HepG2 (cell line): ENCODE results near the gene GRIN2D. TPM values are rescaled to one million over a fixed set of nuclear protein-coding genes. Genes with fewer than 3 reads are reported as not detected.

ENCODE experiments used
- CAMTA2 ChIP-seq: sonication (generic); formaldehyde crosslinking; IDR thresholded peaks from 2 replicates; pipeline ENCODE4 v1.4.0; 2020; ENCODE audit warnings: mild to moderate bottlenecking, missing genetic modification reagents, borderline replicate concordance
- E2F2 ChIP-seq: sonication (generic); formaldehyde crosslinking; IDR thresholded peaks from 2 replicates; pipeline ENCODE4 v1.4.0; 2020; ENCODE audit warnings: missing genetic modification reagents, borderline replicate concordance
- MIER2 ChIP-seq: IDR thresholded peaks from 2 replicates; pipeline ENCODE4 v1.6.1; 2016; ENCODE audit warnings: missing biosample characterization, missing genetic modification reagents
- POLR2AphosphoS2 ChIP-seq: IDR thresholded peaks from 2 replicates; pipeline ENCODE4 v1.6.1; 2011; ENCODE audit warnings: low read depth, low read length, improper control_type of control experiment
- RXRA ChIP-seq: sonication (generic); formaldehyde crosslinking; IDR thresholded peaks from 2 replicates; pipeline ENCODE4 v1.5.1; 2020; ENCODE audit warnings: missing genetic modification reagents
- TRIM22 ChIP-seq: fragments of 450-650 bp; IDR thresholded peaks from 2 replicates; pipeline ENCODE4 v1.6.1; 2017
- ZBTB49 ChIP-seq: sonication (generic); formaldehyde crosslinking; IDR thresholded peaks from 2 replicates; pipeline ENCODE4 v1.4.0; 2020; ENCODE audit warnings: missing genetic modification reagents, borderline replicate concordance
- ZNF264 ChIP-seq: sonication (generic); formaldehyde crosslinking; IDR thresholded peaks from 2 replicates; pipeline ENCODE4 v1.4.0; 2020; ENCODE audit warnings: missing genetic modification reagents
- ZNF317 ChIP-seq: sonication (generic); formaldehyde crosslinking; IDR thresholded peaks from 2 replicates; pipeline ENCODE4 v1.5.0; 2020; ENCODE audit warnings: mild to moderate bottlenecking, missing genetic modification reagents
- ZNF318 ChIP-seq: sonication (generic); formaldehyde crosslinking; IDR thresholded peaks from 2 replicates; pipeline ENCODE4 v1.4.0; 2020; ENCODE audit warnings: mild to moderate bottlenecking, missing genetic modification reagents
- ZNF326 ChIP-seq: sonication (generic); formaldehyde crosslinking; IDR thresholded peaks from 2 replicates; pipeline ENCODE4 v1.4.0; 2020; ENCODE audit warnings: missing genetic modification reagents, borderline replicate concordance
- ZNF501 ChIP-seq: sonication (generic); formaldehyde crosslinking; IDR thresholded peaks from 2 replicates; pipeline ENCODE4 v1.5.1; 2020; ENCODE audit warnings: mild to moderate bottlenecking, moderate library complexity, missing genetic modification reagents
- polyA plus RNA-seq, 8 experiments: library from polyadenylated mRNA; depleted of rRNA in 3 of 8; stranded (reverse) in 7 of 8; unstranded in 1 of 8; fragments of >200 nt; fragmentation: Illumina TruSeq in 4 of 8; extraction: Trizol in 4 of 8; gene quantifications; 2 replicates each; pipeline versions ENCODE4 v1.2.1 to v1.2.3, GENCODE V29; 2011 to 2016; ENCODE audit warnings: low read depth in 4 of 8, missing spikeins in 1 of 8, mixed read lengths in 1 of 8; ENCODE audit not compliant: insufficient read depth in 1 of 8
- total RNA-seq, 5 experiments: library from RNA; depleted of rRNA; stranded (reverse); fragments of >200 nt; fragmentation: Illumina TruSeq; extraction: Trizol; gene quantifications; 2 replicates each; pipeline ENCODE4 v1.2.3, GENCODE V29; 2016; ENCODE audit warnings: low read depth in 1 of 5
- TF ChIP-seq, protein P1 (sequence below): sonication (generic); formaldehyde crosslinking; IDR thresholded peaks from 2 replicates; pipeline ENCODE4 v1.5.0; 2020; ENCODE audit warnings: missing genetic modification reagents

The GRIN2D gene
- total and polyA plus RNA-seq, 2 of the 13 experiments (the other 11 are each of a cell fraction or from before 2014, with no cell fraction given): 0.02 to 0.13 TPM

DNA sequence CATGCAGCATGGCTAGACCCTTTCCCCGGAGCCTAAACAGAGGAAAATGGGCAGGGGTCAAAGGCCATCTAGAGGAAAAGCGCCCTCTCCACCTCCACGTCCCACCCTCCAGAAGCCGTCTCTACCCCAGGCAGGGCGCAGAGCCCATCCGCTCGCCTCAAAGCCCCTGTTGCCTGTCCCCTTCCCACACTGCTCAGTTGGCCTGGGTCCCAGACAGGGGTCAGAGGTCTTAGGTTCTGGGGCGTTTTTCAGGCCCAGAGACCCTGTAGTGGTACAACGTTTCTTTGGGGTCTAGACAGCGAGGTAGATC lies 30.0 kb upstream of the GRIN2D start (continued):
- TF ChIP-seq ZNF318 (CRISPR knock-in tag) (0 out of 2 replicates have a peak, but pooled peaks have one; percentile 21), POLR2AphosphoS2 (no peak), ZNF264 (CRISPR knock-in tag) (no peak), E2F2 (CRISPR knock-in tag) (peak; percentile 89), CAMTA2 (CRISPR knock-in tag) (peak; percentile 89; the same call in 1 of the 2 replicates), MIER2 (CRISPR knock-in tag) (no peak), ZNF326 (CRISPR knock-in tag) (0 out of 2 replicates have a peak, but pooled peaks have one; percentile 37), TRIM22 (no peak), ZNF317 (CRISPR knock-in tag) (no peak; the same call in 1 of the 2 replicates), ZNF501 (CRISPR knock-in tag) (peak; percentile 92; the same call in 1 of the 2 replicates), RXRA (CRISPR knock-in tag) (peak; percentile 16; the same call in 1 of the 2 replicates), ZBTB49 (CRISPR knock-in tag) (no peak)
- TF ChIP-seq, protein P1, sequence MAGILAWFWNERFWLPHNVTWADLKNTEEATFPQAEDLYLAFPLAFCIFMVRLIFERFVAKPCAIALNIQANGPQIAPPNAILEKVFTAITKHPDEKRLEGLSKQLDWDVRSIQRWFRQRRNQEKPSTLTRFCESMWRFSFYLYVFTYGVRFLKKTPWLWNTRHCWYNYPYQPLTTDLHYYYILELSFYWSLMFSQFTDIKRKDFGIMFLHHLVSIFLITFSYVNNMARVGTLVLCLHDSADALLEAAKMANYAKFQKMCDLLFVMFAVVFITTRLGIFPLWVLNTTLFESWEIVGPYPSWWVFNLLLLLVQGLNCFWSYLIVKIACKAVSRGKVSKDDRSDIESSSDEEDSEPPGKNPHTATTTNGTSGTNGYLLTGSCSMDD (CRISPR knock-in tag): no peak
